WI38 (cell line): ENCODE measurements around the gene HTR1E.

Source experiments
- H3K4me3 ChIP-seq: 2 replicates; pipeline ENCODE4 v1.5.1; 2011; ENCODE audit warnings: low read depth, mild to moderate bottlenecking, control low read depth, low read length
- CTCF ChIP-seq: IDR thresholded peaks from 2 replicates; pipeline ENCODE4 v1.5.1; 2012; ENCODE audit warnings: low read depth, mild to moderate bottlenecking, control low read depth, low read length

HTR1E gene

GRCh38 chr6:87065117-87065516 lies 127.8 kb downstream of the HTR1E start:
- TF ChIP-seq CTCF = no peak
- no peak overlapping the region for H3K4me3 ChIP-seq
